ENCODE data around the gene TAF1.

DNA sequence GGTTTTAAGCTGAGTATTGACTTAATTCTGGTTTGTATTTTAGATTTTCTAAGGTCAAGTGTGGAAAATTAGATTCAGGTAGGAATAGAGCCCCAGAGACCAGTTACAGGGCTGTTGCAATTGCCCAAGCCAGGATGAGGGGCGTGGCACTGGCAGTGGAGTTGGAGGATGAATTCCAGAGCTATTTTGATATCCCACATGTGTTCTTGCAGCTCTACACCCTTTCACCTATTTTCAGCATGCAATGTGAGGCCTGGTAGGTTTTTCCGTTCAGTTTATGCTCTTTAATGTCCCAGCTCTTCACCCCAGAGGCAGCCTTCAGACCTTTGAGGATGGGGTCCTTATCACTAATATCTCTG is 148.9 kb downstream of the TAF1 start:
- TF ChIP-seq POLR2A (IDR thresholded peaks at IDR 0.05; ENCODE audit: low read depth, low read length) (no peak), POLR2AphosphoS5 (IDR thresholded peaks at IDR 0.05; ENCODE audit: low read depth, low read length) (no peak)

Measured in GM12891 (cell line).